Endothelial cell (in vitro differentiated cells): ENCODE data around the gene NOVA2. TPM values are rescaled to one million over a fixed set of nuclear protein-coding genes. Genes with fewer than 3 reads are reported as not detected.

Experiments used
- DNase-seq: peaks from one replicate; pipeline ENCODE4 v3.0.0; 2021; ENCODE audit warnings: low spot score
- H3K27ac Mint-ChIP-seq: one replicate; pipeline ENCODE4 v1.8.0; 2021; ENCODE audit warnings: mixed read lengths, inconsistent platforms; ENCODE audit not compliant: unreplicated experiment
- H3K27me3 Mint-ChIP-seq: one replicate; pipeline ENCODE4 v1.8.0; 2021; ENCODE audit warnings: mild to moderate bottlenecking, moderate library complexity, mixed read lengths, inconsistent platforms; ENCODE audit not compliant: unreplicated experiment
- H3K36me3 Mint-ChIP-seq: one replicate; pipeline ENCODE4 v1.8.0; 2021; ENCODE audit warnings: mild to moderate bottlenecking, low read depth, mixed read lengths, inconsistent platforms; ENCODE audit not compliant: unreplicated experiment
- H3K4me1 Mint-ChIP-seq: one replicate; pipeline ENCODE4 v1.8.0; 2021; ENCODE audit warnings: mild to moderate bottlenecking, mixed read lengths, inconsistent platforms; ENCODE audit not compliant: unreplicated experiment
- H3K4me3 Mint-ChIP-seq: one replicate; pipeline ENCODE4 v1.8.0; 2021; ENCODE audit warnings: mild to moderate bottlenecking, mixed read lengths, inconsistent platforms; ENCODE audit not compliant: unreplicated experiment
- H3K9me3 Mint-ChIP-seq: one replicate; pipeline ENCODE4 v1.8.0; 2021; ENCODE audit warnings: mixed read lengths, inconsistent platforms; ENCODE audit not compliant: unreplicated experiment
- CTCF ChIP-seq: fragments of 200-600 bp; sonication (generic); IDR thresholded peaks from one replicate; pipeline ENCODE4 v1.5.0; 2021; ENCODE audit warnings: antibody characterized with exemption; ENCODE audit not compliant: unreplicated experiment
- total RNA-seq: library from RNA; stranded (reverse); fragmentation: NEBNext Ultra II Directional; extraction: Animal tissue kit (Norgen Biotek cat#: 25700); gene quantifications from one replicate; pipeline ENCODE4 v1.2.1, GENCODE V29; 2021; ENCODE audit not compliant: unreplicated experiment

Gene NOVA2
- total RNA-seq, 1 donor from 2014 or later, result 86.0 TPM

DNA sequence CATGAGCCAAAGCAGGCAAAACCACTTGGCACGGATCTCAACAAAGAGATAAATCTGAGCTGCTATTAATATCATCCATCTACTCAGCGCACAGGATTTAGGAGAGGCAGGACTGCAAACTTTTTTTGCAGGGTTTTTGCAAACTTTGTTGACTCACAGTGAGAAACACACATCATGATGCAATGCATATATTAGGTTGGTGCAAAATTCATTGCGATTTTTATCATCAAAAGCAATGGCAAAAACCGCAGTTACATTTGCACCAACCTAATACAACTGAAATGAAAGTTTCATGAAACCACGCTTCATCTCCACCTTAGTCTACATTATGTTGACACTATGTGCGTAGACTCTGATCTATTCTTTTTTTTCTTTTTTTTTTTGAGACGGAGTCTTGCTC lies 4.5 kb upstream of the NOVA2 start:
- Mint-ChIP-seq H3K27ac (no peak overlapping the region), H3K27me3 (peaks cover 2% of the 10 kb centered on the region), H3K36me3 (no peaks in the 10 kb centered on the region), H3K4me1 (peaks cover 4% of the 10 kb centered on the region), H3K9me3 (no peaks in the 10 kb centered on the region), H3K4me3 (no peak overlapping the region)
- no peak for TF ChIP-seq CTCF
- DNase-seq, result no peak

DNA sequence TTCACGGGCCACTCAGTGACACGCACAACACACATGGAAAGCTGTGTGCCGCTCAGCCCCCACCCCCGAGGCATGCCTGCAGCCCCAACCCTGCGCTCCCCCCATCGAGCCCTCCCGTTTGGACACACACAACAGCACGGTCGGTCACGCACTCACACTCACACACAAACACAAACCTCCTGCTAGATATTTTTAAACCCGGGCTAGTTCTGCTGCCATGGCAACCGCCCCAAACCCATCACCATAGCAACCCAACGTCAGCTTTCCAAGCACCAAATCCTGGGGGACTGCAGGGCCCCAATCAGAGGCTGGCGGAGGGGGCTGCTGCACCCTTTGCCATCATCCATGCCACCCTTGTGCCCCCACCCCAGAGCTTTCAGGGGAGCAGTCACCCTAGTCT lies 2.5 kb upstream of the NOVA2 start:
- no peak for TF ChIP-seq CTCF
- Mint-ChIP-seq H3K4me3 (no peak overlapping the region), H3K9me3 (no peaks in the 10 kb centered on the region), H3K4me1 (peaks cover 17% of the 10 kb centered on the region), H3K27ac (peak overlapping the region; percentile 88), H3K27me3 (peaks cover 8% of the 10 kb centered on the region), H3K36me3 (peaks cover 8% of the 10 kb centered on the region)
- DNase-seq, result no peak

- Mint-ChIP-seq H3K27me3 (peaks cover 12% of the 10 kb centered on the region), H3K4me3 (no peak overlapping the region)
Observed at GRCh38 chr19:45975306-45976070, 1.8 kb upstream of the NOVA2 start.

DNA sequence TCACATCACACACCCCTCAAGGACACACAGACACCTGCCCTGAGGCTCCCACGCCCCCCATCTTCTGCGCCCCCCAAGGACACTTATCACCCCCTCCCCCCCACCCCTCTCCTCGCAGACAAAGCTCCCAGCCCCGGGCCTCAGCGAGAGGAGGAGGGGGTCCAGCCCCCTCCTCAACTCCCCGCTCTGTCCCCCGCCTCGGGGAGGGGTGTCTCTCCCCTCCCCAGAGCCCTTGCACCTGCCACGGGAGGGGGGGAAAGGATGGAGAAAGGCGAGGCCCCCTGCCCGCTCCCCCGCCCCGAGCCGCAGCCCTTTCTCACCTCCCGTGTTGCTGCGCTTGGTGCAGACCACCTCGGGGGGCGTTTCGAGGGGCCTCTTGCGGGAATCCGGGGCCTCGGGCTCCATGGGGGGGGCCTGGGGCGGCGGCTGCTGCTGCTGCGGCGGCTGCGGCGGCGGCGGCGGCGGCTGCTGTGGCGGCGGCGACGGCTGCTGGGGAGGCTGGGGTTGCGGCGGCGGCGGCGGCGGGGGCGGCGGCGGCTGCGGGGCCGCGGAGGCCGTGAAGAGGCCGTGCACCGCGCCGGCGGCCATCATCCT lies 621 bp downstream of the NOVA2 start:
- Mint-ChIP-seq H3K4me1 (peaks cover 40% of the 10 kb centered on the region), H3K9me3 (no peaks in the 10 kb centered on the region), H3K36me3 (peaks cover 34% of the 10 kb centered on the region), H3K4me3 (peak overlapping the region; percentile 99), H3K27ac (peak overlapping the region; percentile 96), H3K27me3 (peaks cover 12% of the 10 kb centered on the region)
- no peak for TF ChIP-seq CTCF
- DNase-seq, result no peak

More at GRCh38 chr19:45975306-45976070, 1.8 kb upstream of the NOVA2 start:
- peaks cover 11% of the 10 kb centered on the region for H3K36me3 Mint-ChIP-seq
- no peak for TF ChIP-seq CTCF
- H3K27ac Mint-ChIP-seq, result peak overlapping the region; percentile 88
- no peak for DNase-seq
- H3K4me1 Mint-ChIP-seq, result peaks cover 22% of the 10 kb centered on the region
- no peaks in the 10 kb centered on the region for H3K9me3 Mint-ChIP-seq
